Measurements from ENCODE around the gene STX7. TPM values are rescaled to one million over a fixed set of nuclear protein-coding genes. Genes with fewer than 3 reads are reported as not detected.

Gene STX7
- total and polyA plus RNA-seq, 2 experiments from 2014 or later = 47.2 to 59.8 TPM

DNA sequence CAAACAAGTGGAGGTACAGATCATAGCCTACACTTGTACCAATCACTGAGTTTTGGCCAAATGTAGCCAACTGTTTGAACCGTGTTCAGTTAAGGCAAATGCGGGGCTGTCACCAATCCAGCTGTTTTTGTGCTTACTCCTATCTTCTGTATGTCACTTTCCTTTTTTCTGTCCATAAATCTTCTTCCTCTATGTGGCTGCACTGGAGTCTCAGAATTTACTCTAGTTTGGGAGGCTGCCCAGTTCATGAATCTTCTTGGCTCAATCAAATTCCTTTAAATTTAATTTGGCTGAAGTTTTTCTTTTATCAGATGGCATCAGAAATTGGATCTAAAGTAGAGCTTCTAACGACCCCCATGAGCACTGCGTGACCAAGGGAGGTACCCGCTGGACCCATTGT lies 11.7 kb upstream of the STX7 start:
- 83 to 84% methylated on average over 5 of the region's 5 CpGs for WGBS, 2 experiments (ENCODE audit: low coverage in 1 of 2, low lambda C conversion rate in 2 of 2, missing lambda C conversion rate in 2 of 2)
- Histone ChIP-seq H3K9me3 (ENCODE audit: low read depth) (no peaks in the 10 kb centered on the region), H3K27me3 (replicated peaks; ENCODE audit: insufficient read depth) (no peaks in the 10 kb centered on the region), H3K4me3 (no peak overlapping the region), H3K36me3 (ENCODE audit: low read depth) (no peaks in the 10 kb centered on the region), H3F3A (ENCODE audit: insufficient read depth) (peaks cover 8% of the 10 kb centered on the region), H3K4me2 (ENCODE audit: unreplicated experiment) (no peak overlapping the region), H2AFZ (no peak overlapping the region), H3K79me2 (ENCODE audit: insufficient read depth) (no peaks in the 10 kb centered on the region), H3K4me1 (ENCODE audit: insufficient read depth) (peaks cover 15% of the 10 kb centered on the region), H3K27ac (no peak overlapping the region), H4K20me1 (ENCODE audit: insufficient read depth) (no peaks in the 10 kb centered on the region), H3K9me2 (ENCODE audit: insufficient read depth) (no peaks in the 10 kb centered on the region), H3K9ac (no peak overlapping the region)
- DNase-seq = no peak
- no peak for TF ChIP-seq EZH2 (IDR thresholded peaks at IDR 0.05; ENCODE audit: insufficient read depth, poor library complexity, severe bottlenecking)
- no peak for TF ChIP-seq EZH2phosphoT487 (IDR thresholded peaks at IDR 0.05; ENCODE audit: insufficient read depth, low read depth)
- in situ Hi-C loops (cut with MboI) = loop anchor here (25.0 kb wide), 1 partner anchor 263 kb away; the partner anchor contains the start of gene SLC18B1

DNA sequence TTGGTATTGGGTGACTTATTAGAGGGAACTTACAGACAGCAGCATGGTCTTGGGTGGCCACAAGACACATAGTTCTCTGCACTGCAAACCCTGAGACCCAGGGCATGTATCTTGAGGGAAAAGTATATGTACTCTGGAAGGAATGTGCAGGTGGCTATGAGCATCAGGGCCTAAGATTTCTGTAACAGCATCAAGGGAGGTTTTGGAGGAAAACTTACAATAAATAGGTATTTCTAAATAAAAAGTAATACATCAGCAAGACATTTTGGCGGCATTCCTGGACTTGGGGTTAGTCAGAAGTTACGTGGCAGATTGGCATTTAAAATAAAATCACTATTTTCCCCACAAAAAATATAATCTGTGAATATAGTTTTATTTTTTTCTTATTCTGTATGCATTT lies 8.0 kb upstream of the STX7 start:
- Histone ChIP-seq H3K4me3 (0 out of 2 replicates have a peak overlapping the region, but pooled peaks have one; percentile 21), H4K20me1 (ENCODE audit: insufficient read depth) (no peaks in the 10 kb centered on the region), H3K4me1 (ENCODE audit: insufficient read depth) (peaks cover 15% of the 10 kb centered on the region), H3K9ac (no peak overlapping the region), H3K4me2 (ENCODE audit: unreplicated experiment) (peak overlapping the region; percentile 52), H3F3A (ENCODE audit: insufficient read depth) (peaks cover 8% of the 10 kb centered on the region), H3K79me2 (ENCODE audit: insufficient read depth) (no peaks in the 10 kb centered on the region), H3K27ac (peak overlapping the region; percentile 57), H3K9me2 (ENCODE audit: insufficient read depth) (no peaks in the 10 kb centered on the region), H3K9me3 (ENCODE audit: low read depth) (no peaks in the 10 kb centered on the region), H2AFZ (0 out of 2 replicates have a peak overlapping the region, but pooled peaks have one; percentile 8), H3K36me3 (ENCODE audit: low read depth) (no peaks in the 10 kb centered on the region), H3K27me3 (replicated peaks; ENCODE audit: insufficient read depth) (no peaks in the 10 kb centered on the region)
- WGBS, 2 experiments (ENCODE audit: low coverage in 1 of 2, low lambda C conversion rate in 2 of 2, missing lambda C conversion rate in 2 of 2) = 39 to 43% methylated on average over 2 of the region's 2 CpGs
- TF ChIP-seq EZH2phosphoT487 (IDR thresholded peaks at IDR 0.05; ENCODE audit: insufficient read depth, low read depth) (no peak), EZH2 (IDR thresholded peaks at IDR 0.05; ENCODE audit: insufficient read depth, poor library complexity, severe bottlenecking) (no peak)
- in situ Hi-C loops (cut with MboI) = no loop called here
- DNase-seq = peak; percentile 89

DNA sequence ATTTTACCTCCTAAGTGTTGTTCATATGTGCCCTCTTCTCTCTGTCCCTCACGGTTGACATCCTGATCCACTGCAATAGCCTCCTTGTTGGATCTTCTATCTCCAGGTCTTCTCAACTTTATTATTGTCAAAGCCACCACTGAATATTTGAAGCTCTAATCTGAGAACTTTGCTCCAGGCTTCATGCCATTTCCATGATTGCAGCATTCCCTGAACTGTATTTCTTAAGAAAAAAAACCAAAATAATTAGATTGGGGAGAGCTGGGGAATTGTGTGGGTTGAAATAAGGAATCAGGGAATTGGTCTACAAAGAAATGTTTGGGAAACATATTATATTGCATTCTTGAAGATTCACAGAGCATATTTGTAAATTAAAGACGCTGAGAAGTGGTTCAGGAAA lies 2.5 kb upstream of the STX7 start:
- Histone ChIP-seq H3K9me3 (ENCODE audit: low read depth) (no peaks in the 10 kb centered on the region), H3K27ac (no peak overlapping the region), H4K20me1 (ENCODE audit: insufficient read depth) (peaks cover 3% of the 10 kb centered on the region; the same call in 1 of the 2 replicates), H3K4me3 (no peak overlapping the region), H3K4me2 (ENCODE audit: unreplicated experiment) (no peak overlapping the region), H3K79me2 (ENCODE audit: insufficient read depth) (peaks cover 24% of the 10 kb centered on the region), H3K27me3 (replicated peaks; ENCODE audit: insufficient read depth) (no peaks in the 10 kb centered on the region), H3K9me2 (ENCODE audit: insufficient read depth) (no peaks in the 10 kb centered on the region), H3K9ac (no peak overlapping the region), H2AFZ (no peak overlapping the region), H3F3A (ENCODE audit: insufficient read depth) (peaks cover 16% of the 10 kb centered on the region), H3K36me3 (ENCODE audit: low read depth) (no peaks in the 10 kb centered on the region), H3K4me1 (ENCODE audit: insufficient read depth) (peaks cover 30% of the 10 kb centered on the region)
- 81 to 83% methylated on average over 2 of the region's 2 CpGs for WGBS, 2 experiments (ENCODE audit: low coverage in 1 of 2, low lambda C conversion rate in 2 of 2, missing lambda C conversion rate in 2 of 2)
- in situ Hi-C loops (cut with MboI) = no loop called here
- peak; percentile 18 for DNase-seq
- TF ChIP-seq EZH2 (IDR thresholded peaks at IDR 0.05; ENCODE audit: insufficient read depth, poor library complexity, severe bottlenecking) (no peak), EZH2phosphoT487 (IDR thresholded peaks at IDR 0.05; ENCODE audit: insufficient read depth, low read depth) (no peak)

DNA sequence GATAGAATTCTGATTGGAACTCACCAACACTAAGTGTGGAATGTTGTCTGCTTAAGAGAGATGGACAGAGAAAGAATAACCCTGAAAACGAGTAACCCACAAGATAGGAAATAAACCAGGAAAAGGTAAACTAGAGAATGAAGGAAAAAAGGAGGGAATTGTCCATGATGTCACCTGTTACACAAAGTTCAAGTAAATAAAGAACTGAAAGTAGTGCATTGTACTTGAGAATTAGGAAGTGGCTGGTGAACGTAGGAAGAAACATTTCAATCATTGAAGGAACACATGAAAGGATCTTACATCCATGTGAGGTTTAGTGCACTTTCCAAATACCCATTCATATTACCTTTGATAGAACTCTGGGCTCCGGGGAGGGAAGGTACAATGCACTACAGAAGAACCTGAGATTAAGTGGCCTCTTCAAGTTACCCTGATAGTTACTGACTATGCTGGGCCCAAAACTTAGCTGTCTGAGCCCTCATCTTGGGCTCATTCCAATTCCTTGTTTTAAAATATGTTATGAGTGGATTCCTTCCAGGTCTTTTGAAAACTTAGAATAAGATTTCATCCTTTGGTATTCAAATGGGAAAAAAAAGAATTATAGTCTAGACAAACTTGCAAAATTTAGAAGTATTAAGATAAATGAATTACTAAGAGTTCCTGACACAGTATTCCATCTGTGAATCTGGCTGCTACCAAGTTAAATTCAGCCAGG lies 1.1 kb upstream of the STX7 start:
- H4K20me1 ChIP-seq (ENCODE audit: insufficient read depth) = peaks cover 3% of the 10 kb centered on the region
- peak overlapping the region; percentile 94 for H2AFZ ChIP-seq
- peak overlapping the region; percentile 87 for H3K9ac ChIP-seq
- H3K36me3 ChIP-seq (ENCODE audit: low read depth) = no peaks in the 10 kb centered on the region
- WGBS, 2 experiments (ENCODE audit: low coverage in 1 of 2, low lambda C conversion rate in 2 of 2, missing lambda C conversion rate in 2 of 2) = 61 to 78% methylated on average over 3 of the region's 3 CpGs
- peaks cover 38% of the 10 kb centered on the region for H3K79me2 ChIP-seq (ENCODE audit: insufficient read depth)
- H3K4me3 ChIP-seq = peak overlapping the region; percentile 93
- no peaks in the 10 kb centered on the region for H3K9me3 ChIP-seq (ENCODE audit: low read depth)
- DNase-seq = no peak
- H3K27me3 ChIP-seq (replicated peaks; ENCODE audit: insufficient read depth) = no peaks in the 10 kb centered on the region
- H3F3A ChIP-seq (ENCODE audit: insufficient read depth) = peaks cover 16% of the 10 kb centered on the region
- in situ Hi-C loops (cut with MboI) = no loop called here
- peaks cover 33% of the 10 kb centered on the region for H3K4me1 ChIP-seq (ENCODE audit: insufficient read depth)
- TF ChIP-seq EZH2 (IDR thresholded peaks at IDR 0.05; ENCODE audit: insufficient read depth, poor library complexity, severe bottlenecking) (no peak), EZH2phosphoT487 (IDR thresholded peaks at IDR 0.05; ENCODE audit: insufficient read depth, low read depth) (no peak)
- H3K27ac ChIP-seq = peak overlapping the region; percentile 72
- no peaks in the 10 kb centered on the region for H3K9me2 ChIP-seq (ENCODE audit: insufficient read depth)
- peak overlapping the region; percentile 96 for H3K4me2 ChIP-seq (ENCODE audit: unreplicated experiment)

Measured in GM23248 (cell line).